AG09309 (cell line): Measurements from ENCODE around the gene REPS1.

ENCODE experiments used
- DNase-seq: peaks from one replicate; pipeline ENCODE4 v3.0.0-alpha.2; 2010; ENCODE audit warnings: low read depth
- H3K4me3 ChIP-seq: 2 replicates; pipeline ENCODE4 v1.5.1; 2011; ENCODE audit warnings: mild to moderate bottlenecking, low read depth, low read length, moderate library complexity; ENCODE audit not compliant: control insufficient read depth
- CTCF ChIP-seq: IDR thresholded peaks from 2 replicates; pipeline ENCODE4 v1.5.1; 2011; ENCODE audit warnings: mild to moderate bottlenecking, low read depth, low read length, inconsistent platforms; ENCODE audit not compliant: insufficient read depth, control insufficient read depth; ENCODE audit errors: missing control alignments

Gene REPS1

GRCh38 chr6:138972226-138972665 is 15.8 kb downstream of the REPS1 start:
- no peak for TF ChIP-seq CTCF
- no peak overlapping the region for H3K4me3 ChIP-seq
- DNase-seq, result no peak

- H3K4me3 ChIP-seq, result no peak overlapping the region
- DNase-seq, result no peak
- TF ChIP-seq CTCF, result no peak
These were observed 16.5 kb downstream of the REPS1 start for GRCh38 chr6:138971601-138972000.

DNA sequence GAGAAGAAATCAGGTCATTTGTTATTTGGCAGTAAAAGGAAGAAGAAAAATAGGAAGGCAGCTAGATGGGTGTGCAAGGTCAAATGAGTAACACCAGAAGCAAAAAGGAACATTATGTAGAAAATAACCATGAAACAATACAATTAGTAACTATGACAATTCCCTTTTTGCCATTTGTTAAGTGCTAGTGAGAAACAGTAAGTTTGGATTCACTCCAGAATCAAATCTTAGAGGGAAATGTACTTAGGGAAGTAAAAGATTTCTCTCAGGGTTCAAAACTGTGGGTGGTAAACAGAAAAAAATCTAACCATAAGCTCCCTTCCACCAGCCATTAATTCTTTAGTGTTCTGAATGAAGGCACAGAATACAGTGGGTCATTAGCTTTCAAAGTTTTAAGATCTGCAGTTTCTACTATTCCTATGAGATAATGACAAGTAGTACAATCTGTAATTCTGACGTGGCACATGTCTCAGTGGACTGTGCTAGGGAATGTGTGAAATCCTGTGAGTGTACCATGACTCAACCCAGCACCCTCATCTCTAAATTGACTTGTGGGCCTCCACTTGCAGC is 17.1 kb downstream of the REPS1 start:
- no peak for TF ChIP-seq CTCF
- H3K4me3 ChIP-seq, result no peak overlapping the region
- peak; percentile 70 for DNase-seq

DNA sequence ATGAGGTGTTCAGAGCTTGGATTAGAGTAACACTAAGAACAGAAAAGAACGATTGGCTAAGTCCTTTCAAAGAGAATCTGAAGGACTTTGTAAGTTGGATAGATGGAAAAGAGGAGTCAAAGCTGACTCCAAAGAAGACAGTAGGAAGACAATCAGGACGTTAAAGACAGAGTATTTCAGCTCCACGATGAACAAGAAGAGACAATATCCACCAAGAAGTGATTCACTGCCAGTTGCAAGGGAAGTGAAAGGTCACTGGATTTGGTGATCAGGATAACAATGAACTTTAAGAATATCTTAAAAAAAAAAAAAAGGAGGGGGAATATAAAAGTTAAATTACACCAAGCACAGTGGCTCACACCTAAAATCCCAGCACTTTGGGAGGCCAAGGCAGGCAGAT is 17.9 kb downstream of the REPS1 start:
- DNase-seq, result no peak
- no peak for TF ChIP-seq CTCF
- no peak overlapping the region for H3K4me3 ChIP-seq

GRCh38 chr6:138966870-138967269 is 21.2 kb downstream of the REPS1 start:
- H3K4me3 ChIP-seq, result no peak overlapping the region
- no peak for TF ChIP-seq CTCF
- no peak for DNase-seq

DNA sequence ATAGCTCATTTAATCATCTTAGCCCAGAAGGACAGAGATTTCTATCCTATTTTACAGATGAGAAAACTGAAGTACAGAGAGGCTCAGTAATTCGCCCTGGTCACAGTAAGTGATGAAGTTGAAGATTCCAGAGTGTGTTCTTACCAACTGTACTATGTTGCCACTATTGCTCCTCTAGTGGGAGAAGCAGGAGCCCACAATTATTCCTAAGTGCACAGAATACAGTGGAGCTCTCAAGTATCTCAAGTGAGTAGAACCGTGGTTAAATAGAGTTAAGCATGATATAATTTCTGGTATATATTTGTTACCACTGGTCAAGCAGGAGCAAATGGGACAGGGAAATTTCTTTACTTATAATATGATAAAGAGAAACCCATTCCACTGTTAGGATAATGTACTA is 22.1 kb downstream of the REPS1 start:
- no peak for DNase-seq
- TF ChIP-seq CTCF, result no peak
- H3K4me3 ChIP-seq, result no peak overlapping the region
